GM19468 (cell line): Measurements from ENCODE around the gene DCAF5.
"Not testable (repeated sequence)": the region's sequence is repeated elsewhere in the genome, so short reads cannot be mapped to it uniquely, and the experiment has no call there.

Experiments
- ATAC-seq: cut with Tn5 transposase; IDR thresholded peaks from one replicate; pipeline ENCODE4 v1.9.1; 2021; ENCODE audit warnings: mild to moderate bottlenecking, moderate library complexity, moderate number of reproducible peaks; ENCODE audit not compliant: unreplicated experiment; ENCODE audit errors: extremely low read depth

The DCAF5 gene

GRCh38 chr14:69097974-69098373 lies 54.9 kb downstream of the DCAF5 start:
- no peak for ATAC-seq

- no peak for ATAC-seq
Measured at GRCh38 chr14:69096781-69097475, 56.0 kb downstream of the DCAF5 start.

GRCh38 chr14:69096246-69096645 lies 56.7 kb downstream of the DCAF5 start:
- no peak for ATAC-seq

- no peak for ATAC-seq
Measured at GRCh38 chr14:69094481-69094880, 58.4 kb downstream of the DCAF5 start.

GRCh38 chr14:69093631-69094421 lies 59.1 kb downstream of the DCAF5 start:
- ATAC-seq, result no peak

- ATAC-seq, result no peak
Measured at GRCh38 chr14:69092840-69093422, 60.0 kb downstream of the DCAF5 start.

- ATAC-seq, result no peak
Measured at GRCh38 chr14:69091695-69092094, 61.2 kb downstream of the DCAF5 start.

GRCh38 chr14:69091006-69091405 lies 61.9 kb downstream of the DCAF5 start:
- ATAC-seq, result no peak

- no peak for ATAC-seq
Measured at GRCh38 chr14:69090187-69090789, 62.6 kb downstream of the DCAF5 start.

- ATAC-seq, result no peak
Measured at GRCh38 chr14:69089046-69089445, 63.9 kb downstream of the DCAF5 start.

- no peak for ATAC-seq
Measured at GRCh38 chr14:69088586-69088985, 64.3 kb downstream of the DCAF5 start.

- no peak for ATAC-seq
Measured at GRCh38 chr14:69087061-69087461, 65.9 kb downstream of the DCAF5 start.

- ATAC-seq, result no peak
Measured at GRCh38 chr14:69086537-69086936, 66.4 kb downstream of the DCAF5 start.

GRCh38 chr14:69084023-69084422 lies 68.9 kb downstream of the DCAF5 start:
- no peak for ATAC-seq

GRCh38 chr14:69083181-69083580 lies 69.7 kb downstream of the DCAF5 start:
- no peak for ATAC-seq

- ATAC-seq, result no peak
Measured at GRCh38 chr14:69081271-69081670, 71.6 kb downstream of the DCAF5 start.

GRCh38 chr14:69079747-69080146 lies 73.2 kb downstream of the DCAF5 start:
- no peak for ATAC-seq

GRCh38 chr14:69079188-69079742 lies 73.7 kb downstream of the DCAF5 start:
- no peak for ATAC-seq

- no peak for ATAC-seq
Measured at GRCh38 chr14:69077841-69078240, 75.1 kb downstream of the DCAF5 start.

- ATAC-seq, result not testable (repeated sequence)
Measured at GRCh38 chr14:69077185-69077584, 75.7 kb downstream of the DCAF5 start.

- ATAC-seq, result no peak
Measured at GRCh38 chr14:69076341-69076740, 76.6 kb downstream of the DCAF5 start.
